Activated CD8-positive, alpha-beta memory T cell treated with anti-CD3 and anti-CD28 coated beads for 1 hour (primary cell): ENCODE measurements around the gene SEPTIN8.
A peak's percentile ranks its signal among the peaks of the same experiment; 100 is the strongest.

Experiments used
- DNase-seq, 2 donors: peaks; one replicate each; pipeline ENCODE4 v3.0.0-alpha.2; 2020; ENCODE audit warnings: low read depth in 1 of 2; ENCODE audit errors: extremely low read depth in 1 of 2

The SEPTIN8 gene, protein sequence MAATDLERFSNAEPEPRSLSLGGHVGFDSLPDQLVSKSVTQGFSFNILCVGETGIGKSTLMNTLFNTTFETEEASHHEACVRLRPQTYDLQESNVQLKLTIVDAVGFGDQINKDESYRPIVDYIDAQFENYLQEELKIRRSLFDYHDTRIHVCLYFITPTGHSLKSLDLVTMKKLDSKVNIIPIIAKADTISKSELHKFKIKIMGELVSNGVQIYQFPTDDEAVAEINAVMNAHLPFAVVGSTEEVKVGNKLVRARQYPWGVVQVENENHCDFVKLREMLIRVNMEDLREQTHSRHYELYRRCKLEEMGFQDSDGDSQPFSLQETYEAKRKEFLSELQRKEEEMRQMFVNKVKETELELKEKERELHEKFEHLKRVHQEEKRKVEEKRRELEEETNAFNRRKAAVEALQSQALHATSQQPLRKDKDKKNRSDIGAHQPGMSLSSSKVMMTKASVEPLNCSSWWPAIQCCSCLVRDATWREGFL

DNA sequence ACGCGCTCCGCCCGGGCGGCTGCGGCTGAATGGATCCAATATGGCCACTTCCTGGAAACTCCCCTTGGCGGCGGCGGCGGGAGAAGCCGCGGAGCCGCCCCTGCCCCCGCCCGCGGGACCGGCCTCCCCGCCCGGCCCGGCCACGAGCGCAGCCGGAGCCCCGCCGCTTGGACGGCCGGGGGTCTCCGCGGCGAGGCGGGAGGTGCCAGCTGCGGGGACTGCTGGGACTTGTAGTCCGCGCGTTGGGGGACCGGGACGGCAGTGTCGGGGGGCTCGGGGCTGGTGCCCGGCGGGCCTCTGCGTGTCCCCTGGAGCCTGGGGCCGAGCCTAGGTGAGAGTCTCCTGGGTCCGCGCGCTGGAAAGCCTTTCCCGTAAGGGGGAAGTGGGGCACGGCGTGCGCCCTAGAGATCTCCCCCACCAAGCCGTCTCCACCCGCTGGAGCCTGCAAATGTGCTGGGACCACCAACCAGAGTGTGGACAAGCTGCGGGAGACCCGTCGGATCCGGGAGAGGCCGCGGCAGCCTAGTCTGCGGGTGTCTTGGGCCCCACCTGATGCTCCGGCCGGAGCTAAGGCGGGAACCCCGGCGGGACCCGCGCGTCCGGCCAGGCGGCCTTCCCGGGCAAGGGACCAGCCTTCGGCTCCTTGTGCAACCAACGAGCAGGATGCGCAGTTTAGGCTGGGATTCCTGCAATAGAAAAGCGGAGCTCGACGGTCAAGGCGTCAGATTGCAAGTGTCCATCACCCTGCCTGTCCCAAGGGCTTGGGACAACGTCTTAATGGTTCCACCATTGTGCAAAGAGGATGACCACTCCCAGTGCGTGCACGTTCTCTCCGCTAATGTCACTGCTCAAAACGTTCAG lies at the start of gene SEPTIN8:
TSS of gene SEPTIN8 (minus strand) at position 31 of the 861 bp plus-strand sequence. CDS start 102 bp downstream, outside the sequence.
- DNase-seq: peak in 1 of 2 donors; percentile 5

DNA sequence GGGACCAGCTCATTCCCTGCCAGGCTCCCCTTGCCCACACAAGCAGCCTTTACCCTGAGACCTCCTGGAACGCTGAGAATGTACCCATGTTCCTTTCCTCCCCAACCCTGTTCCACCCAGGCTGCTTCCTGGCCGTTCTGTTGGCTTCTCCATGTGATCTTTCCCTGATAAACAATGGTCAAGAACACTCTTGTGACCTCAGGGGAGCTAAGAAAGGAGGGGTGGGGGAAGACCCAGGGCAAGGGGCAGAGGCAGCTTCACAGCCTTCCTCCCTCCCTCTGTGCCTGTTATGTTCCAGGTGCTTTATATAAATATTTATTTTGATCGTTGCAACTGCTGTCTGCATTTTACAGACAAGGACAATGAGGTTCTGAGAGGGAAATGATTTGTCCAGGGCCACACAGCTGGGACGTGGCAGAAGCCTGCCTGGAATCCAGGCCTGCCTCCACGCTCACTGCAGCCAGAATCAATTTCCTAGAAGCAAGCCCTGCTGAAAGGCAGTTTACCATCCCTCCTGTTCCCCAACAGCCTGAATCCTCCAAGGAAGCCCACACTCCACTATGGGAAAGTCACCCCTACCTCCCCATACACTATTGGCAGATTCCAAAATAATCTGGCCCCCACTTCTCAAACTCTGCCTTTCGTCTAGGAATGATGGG lies 49.5 kb upstream of the SEPTIN8 start:
- DNase-seq: no peak

DNA sequence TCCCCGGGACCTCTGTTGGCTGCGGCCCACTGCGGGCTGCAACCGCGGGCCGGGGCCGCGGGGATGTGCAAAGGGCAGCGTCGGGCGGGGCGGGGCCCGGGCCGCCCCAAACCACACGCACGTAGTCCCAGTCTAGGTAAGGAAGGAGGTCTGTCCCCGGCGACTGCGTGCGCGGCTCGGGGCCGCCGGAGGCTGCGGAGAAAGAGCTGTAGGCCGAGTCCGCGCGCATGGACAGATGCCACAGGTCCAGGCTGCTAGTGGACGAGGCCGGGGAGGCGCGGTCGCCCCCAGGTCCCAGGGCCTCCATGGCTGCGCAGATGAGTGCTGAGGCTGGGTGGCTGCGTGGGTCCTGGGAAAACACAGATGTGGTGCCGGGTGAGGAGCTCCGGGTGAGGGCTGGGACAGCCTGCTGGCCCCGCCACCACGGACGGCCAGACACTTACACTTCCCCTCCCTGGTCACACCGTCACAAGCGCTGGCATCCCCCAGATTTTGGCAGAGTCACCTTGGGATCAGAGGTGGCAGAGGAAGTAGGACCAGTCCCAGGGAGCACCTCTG lies 48.9 kb upstream of the SEPTIN8 start:
- no peak for DNase-seq

DNA sequence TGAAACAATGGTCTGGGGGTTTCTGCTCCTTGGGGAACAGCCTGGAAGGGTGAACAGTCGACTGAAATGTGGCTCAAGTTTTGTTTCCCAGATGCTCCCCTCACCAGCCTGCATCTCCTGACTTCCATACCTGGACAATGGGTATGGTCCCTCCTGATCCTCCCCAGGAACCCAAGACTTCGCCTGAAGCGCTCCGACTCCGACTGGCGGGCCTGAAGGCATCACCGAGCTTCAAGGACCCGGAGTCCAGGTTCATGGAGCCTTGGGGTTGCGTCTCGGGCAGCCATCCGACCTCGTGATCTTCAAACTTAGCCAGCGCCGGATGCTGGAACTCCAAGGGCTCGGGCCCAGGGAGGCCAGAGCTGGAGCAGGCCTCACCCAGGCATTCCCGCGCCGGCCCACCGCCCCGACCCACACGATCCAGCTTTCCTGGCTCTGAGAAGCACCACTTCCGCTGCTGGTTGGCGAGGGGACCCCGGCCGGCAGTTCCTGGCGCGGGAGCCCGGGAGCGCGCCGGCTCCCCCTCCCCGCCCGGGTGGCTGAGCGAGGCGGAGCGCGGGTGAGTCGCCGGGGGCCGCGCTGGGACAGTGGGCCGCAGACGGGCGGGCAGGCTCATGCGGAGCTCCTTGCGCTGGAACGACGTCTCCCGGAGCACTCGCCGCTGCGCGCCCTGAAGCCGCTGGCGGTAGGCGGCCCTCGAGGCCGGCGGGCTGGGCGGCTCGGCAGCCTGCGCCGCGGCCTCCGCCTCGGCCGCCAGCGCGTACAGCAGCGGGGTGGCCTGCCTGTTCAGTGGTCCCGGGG lies 48.2 kb upstream of the SEPTIN8 start:
- no peak for DNase-seq

DNA sequence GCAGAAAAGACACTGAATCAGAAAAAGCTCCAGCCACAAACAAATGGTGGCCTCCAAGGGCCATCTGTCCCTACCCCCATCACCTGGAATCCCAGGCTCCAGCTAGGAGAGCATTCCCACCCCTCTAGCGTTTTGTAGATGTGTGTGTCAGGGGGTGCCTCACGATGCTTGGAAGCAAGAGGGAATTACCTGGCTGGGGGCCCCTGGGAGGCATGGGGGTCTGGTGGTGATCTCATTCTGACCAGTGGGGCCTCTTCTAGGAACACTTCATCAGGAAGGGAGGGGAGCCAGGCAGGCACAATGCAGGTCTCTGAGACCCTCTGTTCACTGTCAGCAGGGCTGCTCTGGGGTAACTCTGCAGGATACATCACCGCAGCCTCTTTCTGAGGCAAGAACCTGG lies 47.4 kb upstream of the SEPTIN8 start:
- no peak for DNase-seq

DNA sequence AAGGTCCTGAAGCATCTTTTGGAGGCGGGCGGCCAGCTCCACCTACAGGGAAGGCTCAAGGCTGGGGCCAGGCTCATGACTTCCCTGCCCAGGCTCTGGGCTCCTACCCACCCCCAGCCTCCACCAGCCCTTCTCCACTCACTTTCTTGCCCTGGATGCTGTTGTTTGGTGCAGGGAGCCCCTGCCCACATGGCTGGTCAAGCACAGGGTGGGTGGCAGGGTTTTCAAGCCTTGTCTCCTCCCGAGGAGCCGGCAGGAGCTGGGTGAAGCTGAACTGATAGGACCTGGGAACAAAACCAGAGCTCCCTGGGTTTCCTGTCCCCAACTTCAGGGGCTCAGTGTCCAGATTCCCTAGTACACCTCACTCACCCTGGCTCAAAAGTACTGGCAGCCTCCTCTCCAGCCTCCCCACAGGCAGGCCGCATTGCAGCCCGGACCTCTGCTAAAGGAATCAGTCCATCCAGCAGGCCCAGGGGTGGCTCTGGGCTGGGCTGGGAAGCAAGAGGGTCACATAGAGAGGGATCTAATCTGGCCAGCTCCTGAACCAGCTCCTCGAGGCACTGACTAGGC lies 46.5 kb upstream of the SEPTIN8 start:
- no peak for DNase-seq

DNA sequence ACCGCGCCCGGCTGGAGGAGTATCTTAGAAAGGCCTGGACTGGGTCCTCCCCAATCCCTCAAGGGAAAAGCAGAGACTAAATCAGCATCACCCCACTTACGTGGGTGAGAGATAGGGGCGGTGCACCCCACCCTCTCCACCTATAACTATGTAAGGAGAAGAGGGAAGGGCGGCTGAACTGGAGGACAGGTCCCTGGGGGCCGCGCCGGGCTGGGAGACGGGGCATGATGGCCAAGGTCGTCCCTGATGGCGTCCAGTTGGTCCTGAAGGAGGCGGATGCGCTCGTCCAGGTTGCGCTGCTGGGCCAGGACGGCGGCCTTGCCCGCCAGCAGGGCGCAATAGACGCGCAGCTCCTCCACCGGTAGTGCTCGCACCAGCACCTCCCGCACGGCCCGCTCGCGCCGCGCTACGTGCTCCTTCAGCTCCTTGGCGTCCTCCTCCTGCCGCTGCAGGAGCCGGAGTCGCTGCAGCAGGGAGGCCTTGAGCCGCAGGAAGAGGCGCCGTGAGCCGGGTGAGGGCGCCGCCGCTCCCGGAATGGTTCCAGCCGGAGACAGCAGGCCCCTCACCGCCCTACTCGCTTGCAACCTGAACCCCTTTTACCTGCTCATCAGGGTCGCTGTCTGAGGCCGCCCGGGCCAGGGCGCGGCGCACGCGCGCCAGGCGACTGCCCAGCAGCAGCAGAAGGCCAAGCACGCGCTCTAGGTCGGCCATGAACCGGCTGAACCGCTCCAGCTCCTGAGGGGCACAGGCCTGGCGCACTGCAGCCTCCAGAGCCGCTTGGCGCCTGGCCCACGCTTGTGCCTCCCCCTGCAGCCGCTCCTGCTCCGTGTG lies 45.8 kb upstream of the SEPTIN8 start:
- DNase-seq: no peak

DNA sequence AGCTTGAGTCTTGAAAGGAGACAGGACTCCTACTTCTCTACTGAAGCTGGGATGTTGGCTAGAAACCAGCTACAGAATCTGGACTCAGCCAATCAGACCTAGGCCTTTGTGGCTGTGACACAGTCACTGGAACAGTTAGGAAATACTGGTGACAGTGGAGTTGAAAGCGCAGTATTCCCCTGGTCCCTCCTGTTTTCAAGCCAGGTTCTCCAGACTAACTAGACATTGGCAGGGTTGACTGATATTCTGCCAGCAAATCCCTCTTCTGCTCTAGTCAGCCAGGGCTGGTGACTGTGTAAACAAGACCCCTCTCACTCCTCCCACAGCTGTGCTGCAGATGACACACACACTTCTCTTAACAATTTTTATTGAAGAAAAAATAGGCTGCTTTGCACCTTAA lies 44.8 kb upstream of the SEPTIN8 start:
- DNase-seq: no peak

DNA sequence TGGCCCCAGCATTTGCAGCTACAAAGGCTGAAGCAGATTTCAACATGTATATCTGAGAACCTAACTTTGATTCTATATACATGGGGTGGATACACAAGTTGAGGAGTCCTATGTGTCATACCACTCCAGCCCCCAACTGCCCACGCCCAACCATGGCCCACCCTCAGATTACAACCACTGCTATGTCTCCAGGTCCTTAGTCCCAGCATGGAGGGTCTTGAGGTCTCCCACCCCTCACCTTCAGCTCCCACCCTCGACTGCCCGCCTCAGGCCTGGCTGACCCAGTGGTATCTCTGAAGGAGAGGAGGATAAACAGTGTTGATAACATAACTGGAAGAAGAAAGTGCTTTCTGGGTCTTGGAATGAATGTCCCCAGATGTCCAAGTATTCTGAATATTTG lies 44.3 kb upstream of the SEPTIN8 start:
- DNase-seq: no peak

DNA sequence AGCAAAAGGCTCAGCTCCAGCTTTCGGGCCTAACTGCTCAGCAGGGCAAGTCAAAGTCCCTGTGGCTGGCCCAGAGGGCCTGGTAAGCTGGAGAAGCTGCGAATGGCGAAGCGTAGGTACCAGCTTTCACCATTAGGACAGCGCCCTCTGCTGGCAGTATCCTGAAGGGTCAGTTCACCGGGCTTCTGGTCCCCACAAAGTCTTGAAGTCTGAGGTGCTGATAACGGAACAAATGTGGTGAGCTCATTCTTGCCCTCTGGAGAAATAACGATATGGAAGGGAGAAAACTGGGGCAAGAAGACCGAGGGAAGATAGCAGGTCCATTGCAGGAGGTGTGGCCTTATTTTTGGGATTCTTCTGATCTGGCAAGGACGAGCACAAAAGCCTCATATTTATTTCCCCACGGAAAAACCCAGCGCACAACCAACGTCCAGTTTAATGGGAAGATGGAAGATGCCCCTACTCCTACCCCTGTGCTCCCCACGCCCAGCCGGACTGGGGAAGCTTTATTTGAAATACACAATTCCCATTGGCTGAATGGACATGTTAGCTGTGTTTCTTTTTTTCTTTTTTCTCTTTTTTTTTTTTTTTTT lies 43.2 kb upstream of the SEPTIN8 start:
- peak; percentile 81 to 84 for DNase-seq

DNA sequence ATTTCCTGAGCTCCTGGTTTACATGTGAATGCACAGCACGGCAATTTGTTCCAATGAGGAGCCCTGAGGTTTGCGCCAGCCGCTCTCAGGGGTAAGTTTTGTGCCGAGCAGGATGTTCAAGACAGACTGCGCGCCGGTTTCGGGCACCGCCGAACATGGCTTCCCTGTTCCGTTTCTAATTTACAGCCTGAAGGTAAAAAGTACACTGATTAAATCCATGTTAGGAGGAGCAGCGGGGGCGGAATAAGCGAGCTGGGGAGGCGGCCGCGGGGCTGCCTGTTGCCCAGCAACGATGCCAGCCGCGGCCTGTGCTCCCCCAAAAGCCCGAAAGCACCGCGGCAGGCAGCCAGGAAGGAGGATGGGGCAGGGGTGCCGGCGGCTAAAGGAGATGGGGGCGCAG lies 42.4 kb upstream of the SEPTIN8 start:
- no peak for DNase-seq

DNA sequence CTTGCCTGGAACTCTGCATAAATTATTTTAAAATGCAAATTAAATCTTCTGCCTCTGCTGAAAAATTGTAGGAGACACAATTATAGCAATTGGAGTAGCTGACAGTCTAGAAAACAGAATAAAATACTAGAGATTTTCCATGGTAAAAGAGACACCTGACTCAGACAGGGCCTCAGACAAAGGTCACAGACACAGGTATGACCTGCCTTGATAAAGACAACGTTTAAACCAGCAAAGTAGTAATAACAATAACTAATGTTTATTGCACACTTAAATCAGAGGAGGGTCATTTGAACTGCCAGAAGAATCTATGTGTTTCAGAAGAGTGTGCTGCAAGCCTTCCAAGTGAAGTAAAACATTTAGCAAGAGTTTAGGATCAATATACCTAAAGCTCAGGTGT lies 40.0 kb upstream of the SEPTIN8 start:
- DNase-seq: no peak

DNA sequence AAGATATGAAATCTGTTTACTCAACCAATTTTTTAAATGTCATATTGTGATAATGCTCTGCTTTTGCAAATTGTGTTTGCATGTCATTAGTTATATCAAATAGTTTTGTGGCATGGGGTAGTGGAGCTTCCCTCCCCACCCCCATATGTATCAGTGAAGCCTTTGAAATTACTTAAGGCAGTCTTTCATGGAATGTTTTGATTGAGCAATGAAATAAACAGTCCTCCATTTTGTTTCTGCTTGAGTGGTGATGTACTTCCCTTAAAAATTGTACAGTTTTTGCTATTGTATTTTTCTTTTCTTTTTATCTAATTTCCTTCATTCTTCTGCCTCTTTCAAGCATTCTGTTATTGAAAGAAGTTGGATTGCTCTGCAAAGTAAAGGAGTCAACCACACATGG lies 39.5 kb upstream of the SEPTIN8 start:
- no peak for DNase-seq

DNA sequence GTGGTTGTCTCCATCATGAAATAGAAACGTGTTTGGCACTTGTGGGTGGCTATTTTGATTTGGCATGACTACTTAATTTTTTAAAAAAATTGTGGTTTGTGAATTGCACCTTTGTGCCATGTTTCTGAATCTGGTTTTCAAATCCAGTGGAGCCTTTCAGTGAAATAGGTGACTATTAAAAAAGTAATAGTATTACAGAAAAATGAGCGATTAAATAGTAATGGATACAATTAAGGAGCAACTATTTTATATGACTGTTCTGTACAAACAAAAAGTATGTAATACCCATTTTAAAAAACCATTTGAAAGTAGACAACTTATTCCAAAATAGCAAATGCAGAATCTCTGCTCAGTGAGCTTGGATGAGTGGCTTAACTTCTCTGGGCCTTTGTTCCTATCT lies 39.0 kb upstream of the SEPTIN8 start:
- no peak for DNase-seq

DNA sequence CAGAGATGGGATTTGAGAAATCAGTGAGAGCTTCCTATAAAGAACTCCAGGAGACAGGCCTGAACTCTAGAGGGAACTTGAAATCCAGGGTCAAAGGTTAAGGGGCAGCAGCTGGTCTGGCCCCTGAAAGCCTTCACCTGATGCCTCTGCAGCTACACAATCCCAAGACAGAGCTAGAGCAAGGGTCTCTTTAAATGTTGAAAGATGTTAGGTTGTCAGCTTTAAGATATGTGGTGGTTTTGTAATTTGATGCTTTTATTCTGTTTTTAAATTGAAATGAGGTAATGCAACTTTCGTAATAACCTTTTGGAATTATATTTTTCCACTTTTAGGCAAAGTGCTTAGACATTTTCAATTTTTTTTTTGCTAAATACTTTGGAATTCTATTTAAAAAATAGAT lies 38.4 kb upstream of the SEPTIN8 start:
- no peak for DNase-seq

DNA sequence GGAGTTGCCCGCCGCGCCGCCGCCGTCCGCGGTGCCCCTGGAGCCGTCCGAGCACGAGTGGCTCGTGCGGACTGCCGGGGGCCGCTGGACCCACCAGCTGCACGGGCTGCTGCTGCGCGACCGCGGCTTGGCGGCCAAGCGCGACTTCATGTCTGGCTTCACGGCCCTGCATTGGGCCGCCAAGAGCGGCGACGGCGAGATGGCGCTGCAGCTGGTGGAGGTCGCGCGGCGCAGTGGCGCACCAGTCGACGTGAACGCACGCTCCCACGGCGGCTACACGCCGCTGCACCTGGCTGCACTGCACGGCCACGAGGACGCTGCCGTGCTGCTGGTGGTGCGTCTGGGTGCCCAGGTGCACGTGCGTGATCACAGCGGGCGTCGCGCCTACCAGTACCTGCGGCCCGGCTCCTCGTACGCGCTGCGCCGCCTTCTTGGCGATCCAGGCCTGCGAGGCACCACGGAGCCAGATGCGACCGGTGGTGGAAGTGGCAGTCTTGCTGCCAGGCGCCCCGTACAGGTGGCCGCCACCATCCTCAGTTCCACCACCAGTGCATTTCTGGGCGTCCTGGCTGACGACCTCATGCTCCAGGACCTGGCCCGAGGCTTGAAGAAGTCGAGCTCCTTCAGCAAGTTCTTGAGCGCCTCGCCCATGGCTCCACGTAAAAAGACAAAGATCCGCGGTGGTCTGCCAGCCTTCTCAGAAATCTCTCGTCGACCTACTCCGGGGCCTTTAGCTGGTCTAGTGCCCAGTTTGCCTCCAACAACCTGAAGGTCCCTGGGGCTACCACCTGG lies 37.7 kb upstream of the SEPTIN8 start:
- DNase-seq: no peak

DNA sequence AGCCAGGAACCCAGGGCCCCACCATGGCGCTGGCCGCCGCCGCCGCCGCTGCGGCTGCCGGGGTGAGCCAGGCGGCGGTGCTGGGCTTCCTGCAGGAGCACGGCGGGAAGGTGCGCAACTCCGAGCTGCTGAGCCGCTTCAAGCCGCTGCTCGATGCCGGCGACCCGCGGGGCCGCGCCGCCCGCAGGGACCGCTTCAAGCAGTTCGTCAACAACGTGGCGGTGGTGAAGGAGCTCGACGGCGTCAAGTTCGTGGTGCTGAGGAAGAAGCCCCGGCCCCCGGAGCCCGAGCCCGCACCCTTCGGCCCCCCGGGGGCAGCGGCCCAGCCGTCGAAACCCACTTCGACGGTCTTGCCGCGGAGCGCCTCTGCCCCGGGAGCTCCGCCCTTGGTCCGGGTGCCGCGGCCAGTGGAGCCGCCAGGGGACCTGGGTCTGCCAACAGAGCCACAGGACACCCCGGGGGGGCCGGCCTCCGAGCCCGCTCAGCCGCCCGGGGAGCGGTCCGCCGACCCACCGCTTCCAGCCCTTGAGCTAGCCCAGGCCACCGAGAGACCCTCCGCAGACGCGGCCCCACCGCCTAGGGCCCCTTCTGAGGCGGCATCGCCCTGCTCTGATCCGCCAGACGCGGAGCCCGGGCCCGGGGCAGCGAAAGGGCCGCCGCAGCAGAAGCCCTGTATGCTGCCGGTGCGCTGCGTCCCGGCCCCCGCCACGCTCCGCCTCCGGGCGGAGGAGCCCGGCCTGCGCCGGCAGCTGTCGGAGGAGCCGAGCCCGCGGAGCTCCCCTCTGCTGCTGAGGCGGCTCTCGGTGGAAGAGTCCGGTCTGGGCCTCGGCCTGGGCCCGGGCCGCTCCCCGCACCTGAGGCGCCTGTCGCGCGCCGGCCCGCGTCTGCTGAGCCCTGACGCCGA lies 36.8 kb upstream of the SEPTIN8 start:
- no peak for DNase-seq
